Activated CD4-positive, alpha-beta T cell treated with anti-CD3 and anti-CD28 coated beads, Interleukin-2, amount 50 U/mL, for 24 hours (primary cell): ENCODE data around the gene SUCLG2.
"Not testable (repeated sequence)": the region's sequence is repeated elsewhere in the genome, so short reads cannot be mapped to it uniquely, and the experiment has no call there.

ENCODE experiments used
- DNase-seq, 2 donors: peaks; one replicate each; pipeline ENCODE4 v3.0.0-alpha.2; 2020; ENCODE audit warnings: low read depth in 1 of 2, low spot score in 1 of 2

The SUCLG2 gene

DNA sequence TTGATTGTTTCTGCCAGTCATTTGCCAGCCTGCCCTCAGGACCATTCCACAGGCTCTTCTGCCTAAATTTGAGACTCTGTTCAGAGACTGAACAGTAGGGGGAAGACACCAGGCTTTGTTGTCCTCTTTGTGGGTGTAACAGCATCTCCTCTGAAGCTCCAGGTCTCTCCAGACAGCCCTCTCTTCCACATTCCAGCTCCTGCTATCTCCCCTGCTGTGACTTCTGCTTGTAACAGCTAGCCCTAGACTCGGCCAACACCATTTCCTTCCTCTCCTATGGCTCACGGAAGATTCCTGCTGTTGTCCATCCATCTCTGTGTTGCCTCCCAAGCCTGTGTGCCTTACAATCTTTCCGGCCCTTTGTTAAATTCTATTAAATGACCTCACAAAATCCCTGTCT lies 40.2 kb downstream of the SUCLG2 start:
- no peak for DNase-seq

DNA sequence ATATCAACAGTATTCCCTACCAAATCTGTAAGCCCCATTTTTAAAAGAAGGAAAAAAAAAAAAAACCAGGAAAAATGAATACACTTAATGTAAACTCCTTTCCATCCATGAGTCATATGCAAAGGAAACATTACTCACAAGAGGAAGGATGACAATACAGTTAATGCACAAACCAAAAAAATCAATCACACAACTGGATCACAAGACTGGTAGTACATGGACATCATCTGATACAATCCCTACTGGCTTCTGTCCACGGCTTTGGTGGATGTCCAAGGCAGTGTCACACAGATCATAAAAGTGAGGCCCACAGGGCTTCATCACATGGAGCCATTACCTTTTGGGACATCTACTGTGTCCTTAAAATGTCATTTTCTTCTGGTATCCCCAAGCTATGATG lies 44.0 kb downstream of the SUCLG2 start:
- no peak for DNase-seq

GRCh38 chr3:67609709-67610108 lies 44.7 kb downstream of the SUCLG2 start:
- DNase-seq: no peak

- DNase-seq: no peak
Measured at GRCh38 chr3:67608034-67608433, 46.4 kb downstream of the SUCLG2 start.

DNA sequence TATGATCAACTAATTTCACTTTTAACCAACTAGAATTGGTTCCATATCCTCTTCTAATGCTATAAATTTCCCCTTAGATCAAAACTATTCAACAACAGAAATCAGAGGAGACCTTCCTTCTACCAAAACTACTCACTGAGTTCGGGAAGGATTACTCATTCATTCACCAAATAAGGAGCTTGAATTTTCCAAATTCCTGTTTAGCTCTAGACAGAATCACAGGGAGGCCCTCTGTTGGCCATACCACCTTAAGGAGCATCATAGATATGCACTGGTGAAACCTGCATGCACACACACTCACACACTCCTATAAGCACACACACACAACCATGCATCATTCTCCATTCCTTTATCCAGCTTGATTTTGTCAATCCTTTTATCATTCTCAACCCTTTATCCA lies 49.0 kb downstream of the SUCLG2 start:
- DNase-seq: no peak

GRCh38 chr3:67602816-67603215 lies 51.6 kb downstream of the SUCLG2 start:
- no peak for DNase-seq

DNA sequence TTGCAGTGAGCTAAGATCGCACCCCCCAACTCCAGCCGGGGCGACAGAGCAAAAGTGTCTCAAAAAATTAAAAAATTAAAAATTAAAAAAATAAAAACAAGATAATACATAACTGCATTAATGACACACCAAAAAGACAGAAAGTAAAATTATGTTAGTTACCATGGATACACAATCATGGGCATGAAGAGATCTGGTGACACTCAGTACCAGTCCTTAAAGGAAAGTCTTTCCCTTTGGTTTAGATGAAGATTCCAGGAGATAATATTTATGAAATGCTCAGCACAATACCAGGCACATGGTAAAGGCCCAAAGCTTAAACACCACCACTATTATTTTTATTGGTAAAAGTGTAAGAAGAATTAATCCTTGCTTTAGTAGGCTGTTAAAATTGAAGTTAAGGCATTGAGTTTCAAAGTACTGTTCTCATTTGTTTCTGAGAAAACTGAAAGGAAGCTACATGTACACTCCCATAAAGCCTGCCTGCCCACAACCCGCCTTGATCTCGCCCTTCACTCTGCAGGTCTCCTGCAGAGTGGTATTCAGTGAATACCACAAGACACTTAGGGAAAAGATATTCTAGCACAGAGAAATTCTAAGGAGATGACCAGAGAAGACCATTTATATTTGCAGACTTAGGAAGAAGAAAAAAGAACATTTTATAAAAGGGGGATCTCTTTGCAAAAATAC lies 52.3 kb downstream of the SUCLG2 start:
- no peak for DNase-seq

DNA sequence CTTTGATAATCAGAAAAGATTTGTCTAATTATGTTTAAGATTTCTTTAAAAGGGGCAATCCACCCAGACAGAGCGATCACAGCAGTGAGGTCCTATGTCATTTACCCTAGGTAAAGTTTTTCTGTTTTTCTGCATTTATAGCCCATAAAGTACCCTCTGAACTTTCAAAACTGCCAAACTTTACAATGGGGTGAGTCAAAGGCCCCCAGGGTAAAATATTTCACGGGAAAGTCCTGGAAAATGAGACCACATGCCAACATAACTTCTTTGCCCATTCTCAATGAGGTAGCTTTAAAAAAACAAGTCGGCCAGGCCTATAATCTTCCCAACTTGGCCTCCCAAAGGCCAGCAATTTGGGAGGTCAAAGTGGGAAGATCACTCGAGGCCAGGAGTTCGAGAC lies 53.0 kb downstream of the SUCLG2 start:
- no peak for DNase-seq

DNA sequence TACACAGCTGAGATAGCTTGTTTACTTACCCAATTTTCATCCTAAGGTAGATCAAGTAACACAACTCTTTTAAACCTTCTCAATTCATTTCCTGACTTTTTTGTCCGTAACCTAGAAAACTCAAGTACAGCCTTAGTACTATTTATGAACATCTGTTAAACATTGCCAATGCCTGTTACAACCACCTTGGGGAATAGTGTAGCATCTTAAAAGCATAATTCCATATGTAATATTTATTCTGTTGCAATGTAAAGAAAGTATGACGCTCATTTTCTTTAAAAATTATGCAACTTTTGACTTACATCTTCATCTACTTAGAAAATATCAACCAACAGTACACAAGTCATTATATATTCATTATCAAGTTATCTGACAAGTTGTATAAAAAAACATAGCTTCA lies 54.6 kb downstream of the SUCLG2 start:
- no peak for DNase-seq

DNA sequence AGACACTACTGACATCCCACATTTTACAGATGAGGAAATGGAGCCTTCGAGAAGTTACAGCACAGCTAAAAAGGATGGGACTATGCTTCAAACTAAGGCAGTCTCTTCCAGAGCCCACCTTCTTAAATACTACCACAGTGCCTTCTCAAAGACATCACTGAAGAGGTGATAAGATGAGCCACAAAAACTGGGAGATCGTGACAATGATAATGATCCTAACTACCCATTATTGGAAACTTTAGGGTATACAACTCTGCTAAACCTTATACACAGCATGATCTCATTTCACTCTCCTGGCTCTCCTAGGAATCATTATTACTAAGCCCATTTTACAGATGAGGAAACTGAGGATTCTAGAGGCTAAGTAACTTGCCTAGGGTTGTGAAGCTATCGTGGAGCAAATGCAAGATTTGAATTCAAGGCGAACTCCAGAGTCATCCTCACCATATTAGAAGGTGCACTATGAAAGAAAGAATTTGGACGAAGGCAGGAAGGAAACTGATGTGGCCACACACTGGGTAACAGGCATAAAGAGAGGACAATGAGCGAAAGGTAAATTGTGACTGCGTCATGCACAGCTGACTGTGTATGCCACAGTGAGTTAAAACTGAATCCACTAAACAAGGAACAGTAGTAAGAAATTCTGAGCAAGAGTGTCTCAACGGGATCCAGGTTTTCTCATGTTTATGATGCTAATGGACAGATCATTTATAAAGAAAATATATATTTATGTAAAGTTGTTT lies 55.4 kb downstream of the SUCLG2 start:
- no peak for DNase-seq

- no peak for DNase-seq
Measured at GRCh38 chr3:67595424-67595823, 59.0 kb downstream of the SUCLG2 start.

- DNase-seq: no peak
Measured at GRCh38 chr3:67593761-67594234, 60.6 kb downstream of the SUCLG2 start.

GRCh38 chr3:67592057-67592456 lies 62.4 kb downstream of the SUCLG2 start:
- DNase-seq: no peak

GRCh38 chr3:67587811-67588210 lies 66.6 kb downstream of the SUCLG2 start:
- no peak for DNase-seq

DNA sequence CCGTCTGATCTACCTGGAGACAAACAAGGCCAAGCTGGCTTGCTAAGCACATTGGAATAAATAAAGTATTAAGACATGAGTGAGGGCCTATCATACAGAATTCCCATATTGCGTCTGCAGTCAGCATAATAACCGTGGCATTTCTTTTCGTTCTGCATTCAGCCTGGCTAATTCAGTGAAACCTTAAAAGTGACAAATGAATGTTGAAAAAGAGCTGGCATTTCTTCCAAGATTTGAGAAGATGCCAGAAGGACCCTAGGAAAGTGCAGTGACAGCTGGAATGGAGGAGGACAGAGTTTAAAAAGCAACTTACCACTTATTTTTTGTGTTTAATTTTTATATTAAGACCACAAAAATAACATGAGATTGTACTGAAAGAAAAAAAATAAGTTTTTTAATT lies 67.1 kb downstream of the SUCLG2 start:
- no peak for DNase-seq

DNA sequence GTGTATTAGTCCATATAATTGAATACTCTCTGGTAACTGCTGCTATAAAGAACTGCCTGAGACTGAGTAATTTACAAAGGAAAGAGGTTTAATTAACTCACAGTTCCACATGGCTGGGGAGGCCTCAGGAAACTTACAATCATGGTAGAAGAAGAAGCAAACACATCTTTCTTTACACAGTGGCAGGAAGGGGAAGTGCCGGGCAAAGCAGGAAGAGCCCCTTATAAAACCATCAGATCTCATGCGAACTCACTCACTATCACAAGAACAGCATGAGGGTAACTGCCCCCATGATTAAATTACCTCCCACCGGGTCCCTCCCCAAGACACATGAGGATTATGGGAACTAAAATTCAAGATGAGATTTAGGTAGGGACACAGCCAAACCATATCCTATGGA lies 69.8 kb downstream of the SUCLG2 start:
- DNase-seq: not testable (repeated sequence)

DNA sequence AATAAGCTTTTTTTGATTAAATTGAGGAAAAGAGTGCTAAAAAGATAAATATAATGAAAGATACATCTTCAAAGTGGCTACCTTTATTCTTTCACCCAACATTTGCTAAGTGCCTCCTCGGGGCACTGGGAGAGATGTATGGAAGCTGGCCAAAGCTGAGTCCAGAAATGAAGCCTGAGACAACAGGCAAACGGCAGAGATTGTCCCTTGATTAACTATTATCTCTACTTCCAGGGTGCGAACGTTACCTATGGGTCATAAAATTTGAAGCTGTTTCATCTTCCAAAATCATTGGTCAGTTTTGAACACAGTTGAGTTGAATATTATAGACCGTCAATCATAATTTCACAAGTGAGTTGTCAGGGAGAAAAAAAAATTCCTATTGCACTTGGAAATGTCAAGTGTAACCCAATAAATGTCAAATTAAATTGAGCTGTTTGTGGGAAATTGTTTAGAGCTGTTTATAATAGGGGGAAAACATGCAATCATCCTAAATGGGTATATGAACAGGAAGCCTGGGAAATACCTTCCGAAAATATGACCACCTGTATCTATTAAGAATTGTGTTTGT lies 73.9 kb downstream of the SUCLG2 start:
- DNase-seq: no peak

GRCh38 chr3:67578416-67578815 lies 76.0 kb downstream of the SUCLG2 start:
- DNase-seq: no peak

- no peak for DNase-seq
Measured at GRCh38 chr3:67576441-67576840, 78.0 kb downstream of the SUCLG2 start.

- DNase-seq: no peak
Measured at GRCh38 chr3:67569324-67569723, 85.1 kb downstream of the SUCLG2 start.

- DNase-seq: no peak
Measured at GRCh38 chr3:67567893-67568292, 86.5 kb downstream of the SUCLG2 start.

GRCh38 chr3:67564973-67565372 lies 89.4 kb downstream of the SUCLG2 start:
- no peak for DNase-seq
